Right ventricle myocardium superior (tissue), 1 donor: ENCODE data around the gene PGM1. TPM values are rescaled to one million over a fixed set of nuclear protein-coding genes. Genes with fewer than 3 reads are reported as not detected.
A peak's percentile ranks its signal among the peaks of the same experiment; 100 is the strongest.
"Not testable (repeated sequence)": the region's sequence is repeated elsewhere in the genome, so short reads cannot be mapped to it uniquely, and the experiment has no call there.

Source experiments
- ATAC-seq: fragments of 200-7000 bp; cut with Tn5 transposase; one replicate; pipeline ENCODE4 v1.9.1; 2020; ENCODE audit warnings: mild to moderate bottlenecking; ENCODE audit not compliant: poor library complexity
- DNase-seq: peaks from one replicate; pipeline ENCODE4 v3.0.0-alpha.2; 2020
- intact Hi-C: fragments of 100-400 bp; cut with DNase I; formaldehyde crosslinking; loops from one replicate; pipeline ENCODE4 v1.11.2; 2022
- long read RNA-seq: library from polyadenylated mRNA; unstranded; transcript quantifications from one replicate; pipeline ENCODE4 v2.0.0, GENCODE V29; 2021
- total RNA-seq: library from RNA; stranded (reverse); fragmentation: NEBNext Ultra II Directional; extraction: Animal tissue kit (Norgen Biotek cat#: 25700); gene quantifications from one replicate; pipeline ENCODE4 v1.2.1, GENCODE V29; 2021
- donor health status: DM: no; HTN: yes; CAD: no; lungs with severe emphysema.

Gene PGM1
- total RNA-seq, result 283 TPM
- long read RNA-seq, transcript PGM1-202 (11 exons, 2,472 nt), result major isoform, 1,055 of 1,096 reads
- long read RNA-seq, partial matches to known transcripts, result 25 of 1,096 reads
- long read RNA-seq, other reads (novel, unspliced or antisense), result 12 of 1,096 reads

DNA sequence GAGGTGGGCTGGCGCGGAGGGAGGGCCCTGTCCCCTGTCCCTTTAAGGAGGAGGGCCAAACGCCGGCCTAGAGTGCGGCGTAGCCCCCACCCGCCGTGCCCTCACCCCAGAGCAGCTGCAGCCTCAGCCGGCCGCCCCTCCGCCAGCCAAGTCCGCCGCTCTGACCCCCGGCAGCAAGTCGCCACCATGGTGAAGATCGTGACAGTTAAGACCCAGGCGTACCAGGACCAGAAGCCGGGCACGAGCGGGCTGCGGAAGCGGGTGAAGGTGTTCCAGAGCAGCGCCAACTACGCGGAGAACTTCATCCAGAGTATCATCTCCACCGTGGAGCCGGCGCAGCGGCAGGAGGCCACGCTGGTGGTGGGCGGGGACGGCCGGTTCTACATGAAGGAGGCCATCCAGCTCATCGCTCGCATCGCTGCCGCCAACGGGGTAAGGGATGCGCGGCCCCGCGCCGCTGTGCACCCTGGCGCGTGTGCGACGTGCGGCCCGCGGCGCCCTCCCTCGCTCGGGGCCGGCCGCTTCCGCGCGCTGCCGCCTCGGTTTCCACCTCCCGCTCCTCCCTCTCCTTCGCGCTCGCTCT is at the start of gene PGM1:
Gene PGM1, plus strand, starts transcription at position 109 of the 583 bp plus-strand sequence. Its CDS starts 78 bp downstream, at position 187.
- intact Hi-C loops, result no loop called here
- DNase-seq (peak; percentile 86), ATAC-seq (peak; percentile 84)

DNA sequence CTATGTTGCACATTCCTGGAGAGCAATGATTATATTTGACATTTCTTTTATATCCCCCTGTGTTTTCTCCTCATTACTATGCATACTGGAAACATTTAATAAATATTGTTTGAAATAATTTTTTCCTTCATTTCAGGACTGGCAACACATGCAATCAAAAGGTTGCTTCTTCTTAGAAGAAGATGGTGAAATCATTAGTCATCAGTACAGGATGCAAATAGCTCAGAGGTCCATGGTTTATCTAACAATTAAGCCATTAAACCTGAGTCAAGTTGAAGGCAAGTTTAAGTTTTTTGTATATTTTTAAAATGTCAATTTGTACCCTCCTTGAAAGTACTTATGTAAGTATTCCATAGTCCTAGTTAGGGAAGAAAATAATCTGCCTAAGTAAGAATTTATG is 47.4 kb upstream of the PGM1 start:
- intact Hi-C loops, result no loop called here
- DNase-seq (no peak), ATAC-seq (no peak)

DNA sequence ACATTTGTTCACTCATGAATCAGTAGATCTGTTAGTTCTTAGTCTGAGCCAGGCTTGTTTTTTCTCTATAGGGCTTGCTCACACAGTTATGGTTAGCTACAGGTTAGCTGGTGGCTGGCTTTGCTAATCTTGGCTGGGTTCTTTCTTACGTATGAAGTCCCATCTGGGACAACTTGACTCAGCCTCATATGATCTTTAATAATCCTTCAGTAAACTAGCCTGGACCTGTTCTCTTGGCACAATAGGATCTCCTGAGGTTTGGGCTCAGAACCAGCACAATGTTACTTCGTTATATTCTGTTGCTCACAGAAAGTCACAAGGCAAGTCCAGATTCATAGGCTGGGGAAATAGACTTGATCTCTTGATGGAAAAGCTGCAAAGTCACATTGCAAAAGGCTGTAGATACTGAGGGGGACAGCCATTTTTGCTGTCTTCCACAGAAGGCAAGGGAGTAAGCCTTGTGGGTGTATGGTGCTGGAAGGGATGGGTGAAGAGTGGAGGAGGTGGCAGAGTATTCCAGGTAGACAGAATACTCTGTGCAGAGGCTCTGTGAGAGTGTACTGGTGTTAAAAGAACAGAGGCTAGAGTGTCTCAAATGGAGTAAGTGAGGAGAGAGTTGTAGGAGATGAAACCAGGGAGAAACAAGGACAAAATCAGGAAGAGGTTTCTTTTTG is 45.5 kb upstream of the PGM1 start:
- intact Hi-C loops, result no loop called here
- ATAC-seq, result peak; percentile 49
- no peak for DNase-seq

DNA sequence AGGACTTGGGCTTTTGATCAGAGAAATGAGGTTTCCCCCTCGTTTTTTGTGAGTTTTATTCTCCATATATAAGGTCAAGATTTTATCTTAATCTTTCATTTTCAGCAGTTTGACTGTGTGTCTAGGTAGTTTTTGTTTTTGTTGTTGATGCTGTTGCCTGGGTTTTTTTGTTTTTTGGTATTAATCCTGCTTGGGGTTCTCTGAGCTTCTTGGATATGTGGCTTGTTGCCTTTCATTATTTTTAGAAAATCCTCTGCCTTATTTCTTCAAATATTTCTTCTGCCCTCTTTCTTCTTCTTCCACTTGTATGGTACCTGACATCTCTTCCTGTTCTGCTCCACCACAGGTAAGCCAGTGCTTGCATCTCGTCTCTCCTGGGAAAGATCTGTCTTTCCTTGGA is 44.9 kb upstream of the PGM1 start:
- no peak for ATAC-seq
- no peak for DNase-seq
- intact Hi-C loops, result no loop called here

DNA sequence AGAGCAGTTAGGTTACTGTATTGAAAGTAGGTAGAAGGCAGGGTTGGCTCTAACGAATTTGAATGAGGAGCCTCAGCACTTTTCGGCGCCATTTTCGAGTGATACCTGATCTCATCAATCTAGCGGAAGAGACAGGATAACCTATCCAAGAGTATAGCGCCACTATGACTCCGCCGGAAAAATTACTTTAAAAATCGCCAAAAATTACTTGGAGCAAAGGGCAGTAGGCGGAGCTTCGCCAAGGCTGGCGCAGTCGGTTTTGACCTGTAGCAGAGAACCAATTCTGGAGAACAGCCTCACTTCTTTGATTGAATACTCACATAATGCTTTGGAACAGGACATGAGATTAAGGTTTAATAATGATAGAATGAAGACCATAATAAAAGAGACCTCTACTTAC is 44.3 kb upstream of the PGM1 start:
- DNase-seq (no peak), ATAC-seq (no peak)
- intact Hi-C loops, result no loop called here

DNA sequence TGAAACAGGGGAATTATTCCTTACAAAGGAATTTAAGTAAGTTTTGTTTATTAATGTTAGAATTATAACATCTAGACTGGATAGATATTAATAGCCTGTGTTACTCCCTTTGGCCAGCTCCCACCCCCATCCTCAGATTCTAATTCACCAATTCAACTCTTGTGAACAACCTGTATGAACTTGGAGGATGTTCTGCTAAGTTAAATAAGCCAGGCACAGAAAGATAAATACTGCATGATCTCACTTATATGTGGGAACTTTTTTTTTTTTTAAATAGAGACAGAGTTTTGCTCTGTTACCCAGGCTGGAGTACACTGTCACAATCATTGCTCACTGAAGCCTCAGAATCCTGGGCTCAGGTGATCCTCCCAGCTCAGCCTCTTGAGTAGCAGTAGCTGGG is 37.7 kb upstream of the PGM1 start:
- no peak for DNase-seq
- intact Hi-C loops, result no loop called here
- ATAC-seq, result no peak

DNA sequence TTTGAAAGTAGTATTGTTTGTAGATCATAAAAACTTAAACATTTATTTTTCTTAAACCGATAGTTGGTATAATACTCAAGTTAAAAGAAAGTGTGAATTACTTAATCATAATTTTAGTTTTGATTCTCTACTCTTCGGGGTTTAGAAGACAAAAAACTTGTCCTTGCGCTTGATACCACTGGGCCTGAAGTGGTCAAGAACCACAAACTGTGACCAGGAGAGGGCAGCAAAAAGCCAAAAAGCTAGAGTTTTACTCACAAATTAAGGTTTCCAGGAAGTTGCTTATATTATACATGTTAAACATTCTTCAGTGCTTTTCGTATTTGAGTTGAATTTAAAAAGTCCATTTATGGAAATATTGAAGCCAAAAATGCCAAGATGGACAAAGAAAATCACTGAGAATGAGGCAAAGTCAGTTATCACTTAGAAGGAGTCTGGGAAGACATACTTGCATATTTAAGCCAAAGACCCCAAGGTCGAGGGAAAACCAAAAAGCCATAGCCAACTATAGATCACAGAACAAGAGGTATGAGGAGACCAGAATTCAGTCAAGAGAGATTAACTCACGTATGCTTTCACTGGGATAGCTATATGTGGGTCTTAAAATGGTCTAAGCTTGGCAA is 35.7 kb upstream of the PGM1 start:
- ATAC-seq (no peak), DNase-seq (no peak)
- intact Hi-C loops, result no loop called here

DNA sequence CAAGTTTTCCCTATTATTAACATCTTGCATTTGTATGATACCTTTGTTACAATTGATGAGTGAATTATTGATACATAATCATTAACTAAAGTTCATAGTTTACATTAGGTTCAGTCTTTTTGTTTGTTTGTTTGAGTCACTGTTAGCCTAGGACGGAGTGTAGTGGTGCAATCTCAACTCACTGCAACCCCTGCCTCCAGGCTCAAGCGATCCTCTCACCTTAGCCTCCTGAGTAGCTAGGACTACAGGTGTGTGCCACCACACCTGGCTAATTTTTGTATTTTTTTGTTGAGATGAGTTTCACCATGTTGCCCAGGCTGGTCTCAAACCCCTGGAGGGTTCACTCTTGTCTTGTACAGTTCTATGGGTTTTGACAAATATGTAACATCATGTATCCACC is 33.9 kb upstream of the PGM1 start:
- no peak for DNase-seq
- ATAC-seq, result no peak
- intact Hi-C loops, result no loop called here

DNA sequence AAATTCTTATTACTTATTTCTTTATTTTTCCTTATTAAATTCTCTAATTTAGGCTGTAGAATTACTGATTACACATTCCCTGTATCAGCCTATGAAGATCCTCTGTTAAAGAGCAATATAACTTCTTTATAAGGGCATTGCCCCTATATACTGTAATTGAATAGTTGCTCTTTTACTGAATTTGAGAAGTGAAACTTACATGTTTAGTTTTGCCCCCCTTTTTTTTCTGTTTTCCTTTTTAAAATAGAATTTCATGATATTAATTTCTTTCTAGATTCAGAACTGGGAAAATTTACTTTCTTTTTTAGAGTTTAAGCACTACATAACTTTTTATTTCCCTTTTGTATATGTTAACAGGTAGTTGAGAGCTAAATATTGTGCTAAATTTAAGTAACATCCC is 29.5 kb upstream of the PGM1 start:
- DNase-seq (no peak), ATAC-seq (no peak)
- intact Hi-C loops, result no loop called here

DNA sequence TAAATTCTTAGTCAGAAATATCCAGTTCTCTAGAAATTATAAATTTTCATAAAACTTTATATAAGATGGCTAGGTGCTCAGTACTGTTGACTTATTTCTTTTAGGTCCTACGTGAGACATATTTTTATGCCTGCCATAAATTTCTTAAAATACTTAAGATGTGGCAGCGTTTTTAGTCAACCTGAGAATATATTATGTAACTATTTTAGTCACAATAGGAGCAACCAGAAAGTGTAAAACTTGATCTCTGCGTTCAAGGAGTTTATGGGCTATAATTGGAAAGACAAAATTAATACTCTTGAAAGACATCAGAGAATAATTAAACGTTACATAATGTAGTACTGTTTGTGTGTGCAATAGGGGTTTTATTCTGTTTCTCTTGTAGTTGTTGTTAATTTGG is 24.1 kb upstream of the PGM1 start:
- DNase-seq (no peak), ATAC-seq (no peak)
- intact Hi-C loops, result no loop called here

DNA sequence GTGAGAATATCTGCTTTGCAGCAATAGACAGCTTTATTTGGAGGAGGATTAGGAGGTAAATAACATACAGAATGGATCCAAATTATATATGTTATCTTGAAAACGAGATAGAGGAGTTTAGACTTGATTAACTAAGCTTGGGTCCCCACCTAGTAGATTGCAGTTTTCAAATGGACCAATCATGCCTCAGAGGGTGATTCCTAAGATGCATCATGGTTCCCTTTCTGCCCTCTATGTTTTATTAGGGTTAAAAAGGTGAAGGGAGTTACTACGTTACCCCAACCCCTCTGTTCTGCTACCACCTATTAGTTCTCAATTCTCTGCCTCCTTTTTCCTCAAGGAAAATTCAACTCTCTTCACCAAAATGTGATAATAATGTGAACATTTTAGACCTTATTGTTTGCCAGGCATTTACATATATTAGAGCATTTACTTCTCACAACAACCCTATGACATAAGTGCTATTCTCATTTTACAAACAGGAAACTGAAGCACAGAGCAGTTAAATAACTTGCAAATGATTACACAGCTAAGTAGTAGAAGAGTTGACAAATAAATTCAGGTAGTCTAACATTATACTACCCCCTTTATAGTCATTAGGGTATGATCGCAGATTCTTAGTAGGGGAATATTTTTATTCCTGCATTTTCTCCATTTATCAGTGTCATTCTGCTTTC is 23.4 kb upstream of the PGM1 start:
- no peak for DNase-seq
- ATAC-seq, result no peak

DNA sequence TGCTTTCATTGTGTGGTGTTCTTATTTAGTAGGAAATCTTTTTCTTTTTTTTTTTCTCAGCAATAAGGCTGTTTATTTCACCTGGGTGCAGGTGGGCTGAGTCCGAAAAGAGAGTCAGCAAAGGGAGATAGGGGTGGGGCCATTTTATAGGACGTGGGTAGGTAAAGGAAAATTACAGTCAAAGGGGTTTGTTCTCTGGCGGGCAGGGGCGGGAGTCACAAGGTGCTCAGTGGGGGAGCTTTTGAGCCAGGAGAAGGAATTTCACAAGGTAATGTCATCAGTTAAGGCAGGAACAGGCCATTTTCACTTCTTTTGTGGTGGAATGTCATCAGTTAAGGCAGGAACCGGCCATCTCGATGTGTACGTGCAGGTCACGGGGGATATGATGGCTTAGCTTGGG is 20.5 kb upstream of the PGM1 start:
- DNase-seq, ATAC-seq, intact Hi-C loops: not testable (repeated sequence)

More for the DNA sequence above, 23.4 kb upstream of the PGM1 start:
- intact Hi-C loops, result no loop called here

DNA sequence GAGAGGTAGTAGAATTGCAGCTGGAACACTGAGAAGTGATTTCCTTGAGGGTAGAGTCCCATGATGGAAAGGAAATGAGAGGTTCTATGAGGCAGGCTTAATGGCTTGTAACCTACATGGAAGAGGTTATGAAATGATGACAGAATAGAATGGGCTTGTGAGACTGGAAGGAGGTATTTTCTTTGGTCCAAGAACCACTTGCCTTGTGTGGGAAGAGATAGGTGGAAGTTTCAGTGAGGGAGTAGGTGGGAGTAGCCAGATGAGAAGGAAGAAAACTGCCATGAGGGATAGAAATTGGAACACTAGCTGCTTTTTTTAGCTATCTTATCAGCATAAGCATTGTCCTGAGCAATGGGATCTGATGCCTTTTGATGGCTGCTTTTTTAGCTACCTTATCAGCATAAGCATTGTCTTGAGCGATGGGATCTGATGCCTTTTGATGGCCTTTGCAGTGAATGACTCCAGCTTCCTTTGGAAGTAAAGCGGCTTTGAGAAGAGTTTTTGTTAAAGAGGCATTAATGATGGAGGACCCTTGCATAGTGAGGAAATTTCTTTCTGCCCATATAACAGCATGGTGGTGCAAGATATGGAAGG is 18.9 kb upstream of the PGM1 start:
- ATAC-seq, DNase-seq, intact Hi-C loops: not testable (repeated sequence)

DNA sequence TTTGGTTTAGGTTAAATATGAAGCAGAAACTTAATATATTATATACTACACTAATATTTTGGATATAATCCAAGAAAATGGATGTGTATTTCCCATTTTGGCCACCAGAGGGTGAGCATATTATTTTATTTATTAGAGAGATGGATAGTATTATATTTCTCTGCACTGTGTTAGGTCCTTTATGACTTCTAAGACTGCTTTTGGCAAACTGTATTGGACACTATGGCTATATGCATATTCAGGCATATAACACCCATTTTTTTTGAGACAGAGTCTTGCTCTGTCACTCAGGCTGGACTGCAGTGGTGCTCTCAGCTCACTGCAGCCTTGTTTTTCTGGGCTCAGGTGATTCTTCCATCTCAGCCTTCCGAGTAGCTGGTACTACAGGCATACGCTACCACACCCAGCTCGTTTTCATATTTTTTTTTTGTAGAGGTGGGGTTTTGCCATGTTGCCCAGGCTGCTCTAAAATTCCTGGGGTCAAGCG is 17.8 kb upstream of the PGM1 start:
- intact Hi-C loops, result no loop called here
- no peak for DNase-seq
- ATAC-seq, result peak; percentile 63

DNA sequence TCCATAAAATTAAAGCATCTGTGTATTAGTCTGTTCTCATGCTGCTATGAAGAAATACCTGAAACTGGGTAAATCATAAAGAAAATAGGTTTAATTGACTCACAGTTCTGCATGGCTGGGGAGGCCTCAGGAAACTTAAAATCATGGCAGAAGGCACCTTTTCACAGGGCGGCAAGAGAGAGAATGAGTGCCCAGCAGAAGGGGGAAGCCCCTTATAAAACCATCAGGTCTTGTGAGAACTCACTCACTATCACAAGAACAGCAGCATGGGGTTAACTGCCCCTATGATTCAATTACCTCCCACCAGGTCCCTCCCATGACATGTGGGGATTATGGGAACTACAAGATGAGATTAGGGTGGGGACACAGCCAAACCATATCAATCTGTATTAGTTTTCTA is 6.9 kb upstream of the PGM1 start:
- ATAC-seq, DNase-seq, intact Hi-C loops: not testable (repeated sequence)

DNA sequence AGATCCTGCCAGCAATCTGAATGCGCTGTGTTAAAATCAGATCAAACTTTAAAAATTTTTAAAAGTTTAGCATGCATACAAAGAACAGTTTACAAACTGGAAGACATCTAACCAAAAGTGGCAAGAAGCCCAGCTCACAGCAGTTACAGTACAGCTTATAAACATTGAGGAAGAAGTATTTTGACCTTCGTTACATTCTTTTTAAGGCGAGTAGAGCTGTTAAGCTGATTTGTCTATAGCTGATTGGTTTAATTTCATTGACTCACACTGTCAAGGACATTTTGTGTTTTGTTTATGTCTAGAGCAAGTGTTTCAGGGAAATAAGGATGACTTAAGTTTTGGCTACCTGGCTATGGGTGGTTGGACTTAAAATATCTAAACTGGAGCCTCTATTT is 3.0 kb upstream of the PGM1 start:
- no peak for DNase-seq
- ATAC-seq, result no peak
- intact Hi-C loops, result no loop called here

DNA sequence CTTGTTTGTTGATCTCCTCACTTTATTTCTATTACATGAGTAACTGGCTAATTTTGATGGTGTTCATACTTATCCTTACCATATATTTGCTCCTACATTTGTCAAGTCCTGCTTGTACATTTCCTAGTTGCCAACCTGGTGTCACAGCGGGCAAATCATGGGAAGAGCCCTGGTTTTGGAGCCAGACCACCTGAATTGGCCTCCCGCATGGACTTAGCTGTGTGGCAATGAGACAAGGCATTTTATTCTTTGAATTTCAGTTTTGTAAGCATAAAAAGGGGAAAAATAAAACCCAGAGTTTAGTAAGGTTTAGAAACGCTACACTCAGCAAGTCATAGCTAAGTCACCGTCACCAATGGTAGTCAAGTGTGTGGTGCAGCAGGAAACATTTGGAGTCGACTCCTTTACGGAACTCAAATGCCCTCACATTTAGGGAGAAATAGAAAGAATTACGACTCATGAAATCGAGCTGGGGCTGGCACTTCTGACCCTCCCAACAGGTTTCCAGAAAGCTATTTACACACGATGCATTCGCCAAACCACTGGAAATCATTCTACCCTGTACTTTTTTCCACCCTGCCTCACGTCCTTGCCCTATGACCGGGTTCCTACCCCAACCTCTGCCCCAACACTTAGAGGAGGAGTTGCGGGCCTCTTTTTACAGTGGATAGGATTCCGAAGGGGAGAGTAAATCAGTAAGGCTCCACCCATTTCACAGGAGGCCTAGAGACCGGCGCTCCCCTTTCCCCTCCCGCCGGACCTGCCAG is 492 bp upstream of the PGM1 start:
- DNase-seq, result no peak
- intact Hi-C loops, result no loop called here
- ATAC-seq, result no peak

DNA sequence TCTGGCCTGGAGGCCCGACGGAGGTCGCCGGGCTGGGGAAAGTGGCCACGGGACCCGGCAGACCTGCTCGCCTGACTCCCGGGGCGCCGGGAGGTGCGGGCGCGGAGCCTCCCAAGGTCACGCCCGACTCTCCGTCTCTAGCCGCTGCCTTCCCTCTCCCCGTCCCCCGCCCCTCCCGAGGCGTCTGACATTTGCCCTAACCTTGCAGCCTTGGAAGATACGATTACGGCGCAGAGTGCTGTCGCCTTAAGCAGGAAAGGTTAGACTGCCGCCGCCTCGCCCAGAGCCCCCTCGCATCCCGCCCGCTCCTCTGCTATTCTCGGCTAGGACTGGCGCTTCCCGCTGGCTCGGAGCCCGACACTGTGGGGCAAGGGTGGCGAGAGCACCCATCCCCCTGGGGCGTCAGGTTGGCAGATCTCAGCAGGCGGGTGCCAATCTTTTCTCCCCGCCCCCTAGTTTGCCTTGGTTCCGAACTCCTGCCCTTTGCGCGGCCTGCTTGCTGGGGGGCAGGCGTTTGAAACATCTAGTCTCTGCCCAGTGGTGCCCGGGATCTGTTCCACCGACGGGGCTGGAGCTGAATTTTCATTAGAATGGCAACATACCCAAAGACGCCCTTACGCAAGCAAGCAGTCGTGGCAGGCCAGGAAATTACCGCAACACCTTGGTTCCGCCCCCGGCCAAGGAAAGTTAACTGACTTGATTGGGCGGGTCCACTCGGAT is 835 bp downstream of the PGM1 start:
- peak; percentile 78 for ATAC-seq
- peak; percentile 89 for DNase-seq
- intact Hi-C loops, result no loop called here
